ENCODE results near the gene DEFB124.
"Not testable (repeated sequence)": the region's sequence is repeated elsewhere in the genome, so short reads cannot be mapped to it uniquely, and the experiment has no call there.

DEFB124 gene

DNA sequence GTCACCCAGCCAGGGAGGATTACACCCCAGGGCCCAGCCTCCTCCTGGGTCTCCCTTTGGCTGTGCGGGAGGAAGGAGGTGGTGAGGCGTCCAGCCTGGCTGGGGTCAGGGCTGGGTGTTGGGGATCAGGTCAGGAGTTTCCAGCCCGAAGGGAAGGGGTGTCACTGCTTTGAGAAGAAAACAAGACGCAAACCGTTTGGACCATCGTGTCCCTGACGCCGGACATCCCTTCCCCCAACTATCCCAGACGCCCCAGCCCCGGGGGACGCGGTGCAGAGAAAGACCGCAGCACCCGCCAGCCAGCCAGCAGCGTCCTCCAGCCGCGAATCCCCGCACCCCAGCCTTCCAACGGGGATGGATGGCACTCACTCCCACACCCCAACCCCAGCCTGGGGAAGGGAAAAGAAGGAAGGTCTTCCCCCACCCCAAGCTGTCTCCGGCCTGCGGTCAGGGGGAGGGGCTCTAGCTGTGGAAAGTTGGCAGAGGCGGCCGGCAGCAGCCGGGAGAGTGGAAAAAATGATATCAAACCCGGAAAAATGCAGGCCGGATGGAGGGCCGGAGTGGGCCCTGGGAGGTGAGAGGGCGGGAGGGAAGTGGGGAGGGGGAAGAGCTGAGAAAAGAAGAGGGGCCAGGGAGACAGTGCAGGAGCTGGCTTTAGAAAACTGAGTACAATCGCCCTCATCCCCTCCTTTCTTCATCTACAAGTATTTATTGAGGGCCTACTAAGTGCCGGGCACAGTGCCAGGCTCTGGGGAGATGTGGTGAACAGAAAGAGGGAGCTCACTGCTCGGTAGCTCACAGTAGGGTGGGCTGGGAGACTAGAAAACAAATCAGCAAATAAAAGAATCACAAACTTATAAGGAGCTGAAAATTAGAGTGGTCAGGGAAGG, 10.8 kb upstream of the DEFB124 start:
- FAIRE-seq = no peak

DNA sequence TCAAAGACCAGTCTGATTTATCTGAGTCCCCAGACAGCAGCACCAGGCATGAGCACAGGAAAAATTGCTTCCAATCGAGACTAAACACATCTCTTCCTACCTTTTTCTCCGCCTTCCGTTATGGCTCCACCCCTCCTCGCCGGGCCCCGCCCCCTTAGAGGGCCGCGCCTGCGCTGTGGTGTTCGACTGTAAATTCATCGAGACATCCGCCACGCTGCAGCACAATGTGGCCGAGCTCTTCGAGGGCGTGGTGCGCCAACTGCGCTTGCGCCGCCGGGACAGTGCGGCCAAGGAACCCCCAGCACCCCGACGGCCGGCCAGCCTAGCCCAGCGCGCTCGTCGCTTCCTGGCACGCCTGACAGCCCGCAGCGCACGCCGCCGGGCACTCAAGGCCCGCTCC, 9.1 kb upstream of the DEFB124 start:
- no peak for FAIRE-seq

DNA sequence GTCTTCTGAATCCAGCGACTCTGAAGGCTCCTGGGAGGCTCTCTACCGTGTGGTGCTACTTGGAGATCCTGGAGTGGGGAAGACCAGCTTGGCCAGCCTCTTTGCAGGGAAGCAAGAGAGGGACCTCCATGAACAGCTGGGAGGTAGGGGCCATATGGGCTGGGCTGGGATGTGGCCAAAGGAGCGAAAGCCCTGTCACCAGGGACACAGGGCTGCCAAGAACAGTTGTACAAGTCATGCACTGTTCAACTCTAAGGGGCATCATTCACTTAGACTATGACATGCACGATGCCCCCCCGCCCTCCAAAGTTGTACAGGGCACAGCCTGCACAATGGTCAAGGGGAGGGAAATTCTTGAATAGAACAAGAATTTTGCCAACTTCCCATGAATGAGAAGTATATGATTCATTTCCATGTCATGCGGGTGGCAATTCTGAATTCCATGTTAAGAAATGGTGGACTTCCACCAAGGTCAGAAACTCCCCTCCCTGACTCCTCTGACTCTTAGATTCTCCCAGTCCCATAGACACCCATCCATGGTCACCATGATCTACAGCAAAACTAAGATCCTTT, 1.8 kb upstream of the DEFB124 start:
- FAIRE-seq = no peak

DNA sequence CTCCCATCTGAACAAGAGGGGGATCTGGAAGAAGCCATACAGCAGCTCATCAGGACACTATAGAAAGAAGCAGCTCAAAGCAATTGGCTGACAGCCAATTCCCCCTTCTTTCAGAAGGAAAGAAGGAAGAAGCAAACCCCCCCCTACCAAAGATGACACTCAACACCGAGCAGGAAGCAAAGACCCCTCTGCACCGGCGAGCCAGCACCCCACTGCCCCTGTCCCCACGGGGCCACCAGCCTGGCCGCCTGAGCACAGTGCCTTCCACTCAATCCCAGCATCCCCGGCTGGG, 1.3 kb upstream of the DEFB124 start:
- no peak for FAIRE-seq

DNA sequence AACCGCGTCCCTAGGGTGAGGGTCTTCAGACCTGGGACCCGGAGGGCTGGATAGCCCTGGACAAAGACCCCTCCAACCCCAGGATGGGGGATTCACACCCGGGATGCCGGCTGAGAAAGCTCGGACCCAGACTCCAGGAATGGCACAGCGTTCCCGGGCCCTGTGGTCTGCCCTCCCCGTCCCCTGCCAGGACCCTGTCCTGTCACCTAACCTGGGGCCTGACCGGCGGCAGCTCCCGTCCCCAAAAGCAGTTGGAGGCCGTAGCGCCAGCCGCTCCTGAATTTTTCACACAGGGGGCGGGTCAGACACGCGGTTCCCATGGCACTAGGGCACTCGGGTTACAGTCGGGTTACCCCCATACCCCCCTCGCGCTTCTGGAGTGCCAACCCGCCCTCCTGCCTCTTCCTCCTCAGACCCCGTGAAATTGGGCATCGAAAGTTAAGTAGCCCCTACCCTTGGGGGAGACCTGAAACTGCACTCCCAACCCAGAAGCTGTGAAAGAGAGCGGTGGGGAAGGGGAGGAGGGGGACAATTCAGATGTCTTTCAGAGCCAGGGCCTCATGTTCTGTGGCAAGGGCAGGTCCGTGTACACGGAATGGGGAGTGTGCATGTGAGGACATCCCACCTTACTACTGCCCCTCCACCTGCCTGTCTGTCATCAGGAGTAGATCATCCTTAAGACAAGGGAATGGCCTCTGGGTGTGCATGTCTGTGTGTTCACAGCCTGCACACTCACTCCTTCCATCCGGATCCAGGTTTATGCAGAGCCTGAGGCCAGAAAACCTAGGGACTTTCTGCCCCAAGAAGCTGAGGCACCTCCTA, 756 bp upstream of the DEFB124 start:
- no peak for FAIRE-seq

DNA sequence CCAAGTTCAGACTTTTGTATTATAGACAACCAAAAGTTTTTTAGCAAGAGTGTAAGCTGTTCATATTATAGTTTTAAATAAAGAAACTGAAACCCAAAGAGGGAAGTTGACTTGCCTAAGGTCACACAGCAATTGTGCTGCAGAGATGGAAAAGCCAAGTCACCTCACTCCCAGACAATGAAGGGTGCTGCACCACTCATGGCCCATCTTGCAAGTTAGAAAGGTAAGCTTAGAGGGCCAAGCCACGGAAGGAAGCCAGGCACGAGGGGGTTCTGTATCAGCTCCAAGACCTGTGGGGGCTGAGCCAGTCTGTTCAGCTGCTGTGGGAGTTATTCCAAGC, 860 bp downstream of the DEFB124 start:
- no peak for FAIRE-seq

DNA sequence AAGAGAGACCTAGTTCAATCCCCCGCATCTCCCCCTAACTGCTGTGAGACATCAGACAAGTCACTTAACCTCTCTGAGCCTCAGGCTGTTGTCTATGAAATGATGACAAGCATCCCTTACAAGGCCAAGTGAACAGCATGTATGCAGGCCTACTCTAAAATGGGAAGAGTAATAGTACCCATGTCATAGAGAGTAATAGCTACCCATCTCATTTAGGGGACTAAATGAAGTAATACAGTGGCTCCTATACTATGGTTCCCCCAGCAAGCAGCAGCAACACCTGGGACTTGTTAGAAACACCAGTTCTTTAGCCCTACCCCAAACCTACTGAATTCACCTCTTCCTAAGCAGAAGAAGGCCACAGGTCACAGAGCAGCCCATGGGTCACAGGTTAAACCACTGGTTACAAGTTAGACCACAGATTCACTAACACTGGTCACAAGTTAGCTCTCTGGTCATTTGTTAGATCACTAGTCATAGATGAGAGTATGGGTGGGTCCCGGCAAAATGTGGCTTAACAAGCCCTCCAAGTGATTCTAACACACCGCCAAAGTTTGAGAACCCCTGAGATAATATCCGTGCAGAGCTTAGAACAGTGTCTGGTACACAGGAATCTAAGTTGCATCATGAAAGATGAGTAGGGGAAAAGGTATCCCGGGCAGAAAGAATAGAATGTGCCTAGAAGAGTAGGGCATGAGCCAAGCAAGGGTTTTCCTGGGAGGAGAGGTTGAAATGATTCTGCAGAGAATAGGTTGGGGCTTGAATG, 1.4 kb downstream of the DEFB124 start:
- no peak for FAIRE-seq

DNA sequence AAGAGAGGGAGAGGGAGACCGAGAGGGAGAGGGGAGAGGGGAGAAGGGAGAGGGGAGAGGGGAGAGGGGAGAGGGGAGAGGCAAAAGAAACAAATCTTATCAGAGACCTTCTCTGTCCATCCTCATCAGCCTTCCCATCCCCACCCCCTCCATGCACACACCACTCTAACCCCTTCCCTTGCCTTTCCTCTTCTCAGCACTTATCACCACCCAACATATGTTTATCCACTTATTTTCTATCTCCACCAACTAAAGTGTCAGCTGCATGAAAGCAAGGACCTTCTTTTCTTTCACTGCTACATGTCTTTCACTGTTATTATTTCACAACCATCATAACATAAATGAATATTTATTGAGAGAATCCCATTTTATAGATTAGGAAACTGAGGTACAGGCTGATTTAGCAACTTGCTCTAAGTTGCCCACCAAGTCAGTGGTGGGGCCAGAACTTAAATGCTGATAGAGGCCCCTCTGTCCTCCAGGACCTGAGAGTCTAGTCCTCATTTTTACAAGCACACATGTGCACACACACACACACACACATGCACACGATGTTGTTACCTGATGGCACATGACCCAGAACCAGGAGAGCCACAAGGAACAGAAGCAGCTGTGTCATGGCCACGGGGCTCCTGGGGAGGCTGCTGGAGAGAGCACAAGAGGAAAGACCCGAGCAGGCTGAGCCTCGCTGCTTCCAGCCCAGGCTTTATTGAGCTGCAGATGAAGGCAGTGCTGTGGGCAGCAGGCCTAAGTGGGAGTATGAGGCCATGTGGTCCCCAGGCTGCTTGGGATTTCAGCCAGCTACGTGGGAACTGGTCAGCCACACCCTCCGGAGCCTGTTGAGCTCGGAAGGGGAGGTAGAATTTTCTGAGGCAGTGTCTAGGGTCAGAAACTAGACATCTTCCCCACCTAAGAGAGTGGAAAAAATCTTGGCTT, 2.3 kb downstream of the DEFB124 start:
- FAIRE-seq = no peak

DNA sequence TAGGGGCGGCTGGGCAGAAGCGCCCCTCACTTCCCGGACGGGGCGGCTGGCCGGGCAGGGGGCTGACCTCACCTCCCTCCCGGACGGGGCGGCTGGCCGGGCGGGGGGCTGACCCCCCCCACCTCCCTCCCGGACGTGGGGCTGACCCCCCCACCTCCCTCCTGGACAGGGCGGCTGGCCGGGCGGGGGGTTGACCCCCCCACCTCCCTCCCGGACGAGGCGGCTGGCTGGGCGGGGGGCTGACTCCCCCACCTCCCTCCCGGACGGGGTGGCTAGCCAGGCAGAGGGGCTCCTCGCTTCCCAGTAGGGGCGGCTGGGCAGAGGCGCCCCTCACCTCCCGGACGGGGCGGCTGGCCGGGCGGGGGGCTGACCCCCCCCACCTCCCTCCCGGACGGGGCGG, 4.0 kb downstream of the DEFB124 start:
- not testable (repeated sequence) for FAIRE-seq

DNA sequence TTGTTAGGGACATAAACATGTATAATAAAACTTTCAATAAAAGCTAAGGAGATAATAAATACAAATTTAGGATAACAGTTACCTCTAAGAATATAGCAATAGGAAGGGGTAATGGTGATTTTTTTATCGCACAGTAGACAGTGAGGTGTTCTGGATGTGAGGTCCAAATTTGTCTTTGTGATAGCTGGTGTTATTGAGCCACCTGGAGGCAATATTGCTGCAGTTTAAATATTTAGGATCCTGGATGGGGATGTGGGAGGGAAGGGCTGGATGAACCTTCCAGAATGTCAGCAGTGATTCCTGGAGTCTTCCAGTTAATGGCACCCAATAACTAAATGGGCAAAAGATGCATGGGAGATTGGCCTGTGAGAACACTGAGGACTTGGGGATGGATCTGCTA, 20.6 kb downstream of the DEFB124 start:
- no peak for FAIRE-seq

DNA sequence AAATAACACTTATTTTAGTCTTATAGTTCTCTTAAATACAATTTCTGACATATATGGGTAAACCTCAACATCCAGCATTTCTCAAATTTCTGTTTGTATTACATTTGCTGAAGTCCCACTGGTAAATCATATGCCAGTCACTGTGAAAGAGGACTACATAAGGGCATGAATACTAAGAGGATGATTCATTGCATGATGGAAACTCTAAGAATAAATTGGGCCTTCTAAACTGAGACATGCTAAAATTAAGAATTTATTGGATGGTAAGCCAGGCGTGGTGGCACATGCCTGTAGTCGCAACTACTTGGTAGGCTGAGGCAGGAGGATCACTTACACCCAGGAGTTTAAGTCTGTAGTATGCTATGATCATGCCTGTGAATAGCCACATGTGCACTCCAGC, 22.4 kb downstream of the DEFB124 start:
- FAIRE-seq = no peak

DNA sequence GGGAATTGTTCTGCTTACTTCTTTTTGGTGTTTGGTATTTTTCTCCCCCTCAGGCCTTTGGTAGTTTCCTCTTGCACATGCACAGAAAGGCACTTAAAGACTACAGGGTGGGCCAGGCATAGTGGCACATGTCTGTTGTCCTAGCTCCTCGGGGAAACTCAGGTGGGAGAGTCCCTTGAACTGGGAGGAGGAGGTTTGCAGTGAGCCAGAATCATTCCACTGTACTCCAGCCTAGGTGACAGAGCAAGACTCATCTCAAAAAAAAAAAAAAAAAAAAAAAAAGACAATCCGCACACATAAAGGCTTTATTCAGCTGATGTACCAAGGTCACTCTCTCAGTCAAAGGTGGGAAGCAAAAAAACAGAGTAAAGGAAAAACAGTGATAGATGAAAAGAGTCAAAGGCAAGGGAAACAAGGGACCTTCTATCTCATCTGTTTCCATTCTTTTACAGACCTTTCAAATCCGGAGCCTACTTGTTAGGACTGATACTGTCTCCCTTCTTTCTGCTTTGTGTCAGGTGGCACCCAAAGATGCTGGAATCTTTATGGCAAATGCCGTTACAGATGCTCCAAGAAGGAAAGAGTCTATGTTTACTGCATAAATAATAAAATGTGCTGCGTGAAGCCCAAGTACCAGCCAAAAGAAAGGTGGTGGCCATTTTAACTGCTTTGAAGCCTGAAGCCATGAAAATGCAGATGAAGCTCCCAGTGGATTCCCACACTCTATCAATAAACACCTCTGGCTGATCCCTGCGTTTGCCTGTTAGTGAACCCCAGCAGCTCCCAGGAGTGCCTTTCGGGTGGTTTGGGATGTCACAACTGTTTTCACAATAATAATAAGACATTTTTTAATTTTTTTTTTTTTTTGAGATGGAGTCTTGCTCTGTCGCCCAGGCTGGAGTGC, 25.2 kb downstream of the DEFB124 start:
- FAIRE-seq = no peak

DNA sequence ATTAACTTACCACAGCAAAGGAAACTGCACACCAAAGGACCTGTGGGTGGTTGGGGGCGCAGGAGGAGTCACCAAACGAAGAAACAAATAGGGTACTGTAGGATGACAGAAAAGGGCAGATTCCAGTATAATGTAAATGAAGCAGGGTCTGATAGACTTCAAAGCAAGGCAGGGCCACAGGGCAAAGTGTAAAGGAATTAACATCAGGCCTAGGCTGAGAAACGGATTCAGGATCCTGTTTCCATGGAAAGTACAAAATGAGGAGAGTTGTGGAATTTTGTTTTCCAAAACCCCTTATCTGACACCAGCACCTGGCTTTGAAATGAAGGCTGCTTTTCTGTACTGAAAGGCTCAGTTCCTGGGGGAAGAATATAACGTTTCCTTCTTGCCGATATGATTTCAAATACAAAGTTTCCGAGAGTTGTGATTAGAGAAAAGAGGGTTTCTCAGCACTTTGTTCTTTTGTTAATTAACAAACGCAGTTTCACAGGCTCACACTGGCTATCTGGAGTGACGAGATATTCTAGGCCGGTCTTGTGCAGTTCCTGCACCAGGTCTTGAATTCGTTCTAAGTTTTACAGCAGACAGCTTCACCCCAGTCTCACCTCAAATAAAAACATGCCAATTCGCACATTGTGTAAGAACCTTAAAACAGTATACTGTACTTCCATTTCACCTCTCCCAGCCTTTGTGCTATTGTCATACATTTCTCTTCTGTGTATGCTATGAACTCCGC, 28.7 kb downstream of the DEFB124 start:
- FAIRE-seq = no peak

DNA sequence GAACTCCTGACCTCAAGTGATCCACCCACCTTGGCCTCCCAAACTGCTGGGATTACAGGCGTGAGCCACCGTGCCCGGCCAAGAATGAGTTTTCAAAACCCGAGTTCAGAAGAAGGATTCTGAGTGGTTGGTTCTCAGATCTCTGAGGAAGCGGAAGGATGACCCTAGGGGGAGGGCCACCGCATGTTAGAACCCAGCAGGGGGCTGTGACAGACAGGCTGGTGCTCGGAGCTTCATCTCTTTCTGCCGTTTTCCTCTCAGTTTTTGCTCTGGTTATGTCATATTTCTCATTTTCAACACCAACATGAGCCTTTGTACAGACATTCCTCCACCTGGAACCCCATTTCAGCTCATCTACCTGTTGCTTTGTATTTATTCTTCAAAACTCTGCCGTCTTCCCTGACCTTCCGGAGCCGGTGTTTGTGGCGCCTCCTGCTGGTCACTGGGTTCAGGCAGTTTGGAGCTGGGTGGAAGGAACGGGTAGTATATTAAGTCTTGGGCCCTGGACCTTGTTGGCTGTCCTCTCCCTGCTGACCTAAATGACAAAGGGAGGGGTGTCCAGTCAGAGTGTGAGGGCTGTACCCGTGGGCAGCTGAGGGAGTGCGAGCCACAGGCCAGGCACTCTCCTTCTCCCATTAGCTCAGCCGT, 34.8 kb downstream of the DEFB124 start, which contains the start of gene DEFB123:
Gene DEFB123, plus strand, starts transcription at position 621 of the 648 bp plus-strand sequence. CDS start 67 bp downstream, outside the sequence.
- FAIRE-seq = no peak

DNA sequence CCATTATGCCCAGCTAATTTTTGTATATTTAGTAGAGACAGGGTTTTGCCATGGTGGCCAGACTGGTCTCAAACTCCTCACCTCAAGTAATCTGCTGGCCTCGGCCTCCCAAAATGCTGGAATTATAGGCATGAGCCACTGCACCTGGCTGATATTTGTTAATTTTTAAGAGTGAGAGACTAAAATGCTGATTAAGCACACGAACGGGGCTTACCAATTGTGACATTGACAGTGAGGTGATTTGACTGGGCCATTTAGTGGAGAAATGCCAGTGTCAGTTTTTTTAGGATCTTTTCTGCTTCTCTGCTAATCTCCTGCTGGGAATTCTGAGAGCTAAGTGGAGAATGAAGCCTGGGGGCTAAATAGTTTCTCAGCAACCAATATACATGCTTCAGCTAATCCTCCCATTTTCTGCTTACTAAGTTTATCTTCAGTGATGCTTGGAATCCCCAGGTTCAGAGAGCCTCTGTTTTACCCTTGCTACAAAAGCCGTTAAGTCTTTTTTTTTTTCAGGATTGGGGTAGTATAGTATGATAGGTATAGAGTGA, 44.3 kb downstream of the DEFB124 start:
- FAIRE-seq = no peak

DNA sequence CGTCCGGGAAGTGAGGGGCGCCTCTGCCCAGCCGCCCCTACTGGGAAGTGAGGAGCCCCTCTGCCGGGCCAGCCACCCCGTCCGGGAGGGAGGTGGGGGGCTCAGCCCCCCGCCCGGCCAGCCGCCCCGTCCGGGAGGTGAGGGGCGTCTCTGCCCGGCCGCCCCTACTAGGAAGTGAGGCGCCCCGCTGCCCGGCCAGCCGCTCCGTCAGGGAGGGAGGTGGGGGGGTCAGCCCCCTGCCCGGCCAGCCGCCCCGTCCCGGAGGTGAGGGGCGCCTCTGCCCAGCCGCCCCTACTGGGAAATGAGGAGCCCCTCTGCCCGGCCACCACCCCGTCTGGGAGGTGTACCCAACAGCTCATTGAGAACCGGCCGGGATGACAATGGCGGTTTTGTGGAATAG, 47.4 kb downstream of the DEFB124 start:
- FAIRE-seq = not testable (repeated sequence)

DNA sequence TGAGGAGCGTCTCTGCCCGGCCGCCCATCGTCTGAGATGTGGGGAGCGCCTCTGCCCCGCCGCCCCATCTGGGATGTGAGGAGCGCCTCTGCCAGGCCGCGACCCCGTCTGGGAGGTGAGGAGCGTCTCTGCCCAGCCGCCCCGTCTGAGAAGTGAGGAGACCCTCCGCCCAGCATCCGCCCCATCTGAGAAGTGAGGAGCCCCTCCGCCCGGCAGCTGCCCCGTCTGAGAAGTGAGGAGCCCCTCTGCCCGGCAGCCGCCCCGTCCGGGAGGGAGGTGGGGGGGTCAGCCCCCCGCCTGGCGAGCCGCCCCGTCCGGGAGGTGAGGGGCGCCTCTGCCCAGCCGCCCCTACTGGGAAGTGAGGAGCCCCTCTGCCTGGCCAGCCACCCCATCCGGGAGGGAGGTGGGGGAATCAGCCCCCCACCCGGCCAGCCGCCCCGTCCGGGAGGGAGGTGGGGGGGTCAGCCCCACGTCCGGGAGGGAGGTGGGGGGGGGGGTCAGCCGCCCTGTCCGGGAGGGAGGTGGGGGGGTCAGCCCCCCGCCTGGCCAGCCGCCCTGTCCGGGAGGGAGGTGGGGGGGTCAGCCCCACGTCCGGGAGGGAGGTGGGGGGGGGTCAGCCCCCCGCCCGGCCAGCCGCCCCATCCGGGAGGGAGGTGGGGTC, 47.9 kb downstream of the DEFB124 start:
- not testable (repeated sequence) for FAIRE-seq

DNA sequence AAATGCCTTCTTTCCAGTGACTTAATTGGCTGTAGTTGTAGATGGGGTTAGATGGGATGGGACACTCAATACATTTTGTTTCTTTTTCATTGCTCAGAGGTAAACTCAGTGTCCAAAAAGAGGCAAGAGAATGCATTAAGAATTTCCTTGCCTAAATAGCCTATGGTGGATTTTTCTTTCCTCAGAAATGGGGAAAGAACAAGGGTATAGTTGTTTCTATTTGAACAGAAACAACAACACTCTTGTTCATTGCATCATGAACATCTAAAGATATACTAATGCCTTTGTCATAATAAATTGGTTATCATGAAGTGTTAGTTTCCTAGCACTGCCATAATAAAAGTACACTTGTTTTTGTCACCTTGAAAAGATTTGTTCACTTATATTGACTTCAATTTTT, 49.1 kb downstream of the DEFB124 start:
- FAIRE-seq = no peak

DNA sequence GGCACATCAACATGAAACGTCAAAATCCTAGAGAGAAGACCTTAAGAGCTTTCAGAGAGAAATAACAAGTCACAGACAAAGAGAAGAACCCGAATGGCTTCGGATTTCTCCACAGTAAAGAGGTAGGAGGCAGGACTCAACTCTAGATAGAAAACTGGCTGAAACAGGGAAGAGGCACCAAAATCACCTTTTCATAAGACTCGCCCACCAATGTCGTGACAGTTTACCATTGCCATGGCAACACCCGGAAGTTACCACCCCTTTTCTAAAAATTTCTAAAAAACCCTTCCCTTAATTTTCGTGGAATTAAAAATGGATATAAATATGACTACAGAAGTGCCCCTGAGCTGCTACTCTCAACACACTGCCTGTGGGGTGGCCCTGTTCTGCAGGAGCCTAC, 56.6 kb downstream of the DEFB124 start:
- no peak for FAIRE-seq
